C4-2B (cell line): Measurements from ENCODE around the gene TRPC4AP.

Experiments used
- H3K27ac ChIP-seq: fragments of 450-650 bp; 2 replicates; pipeline ENCODE4 v1.5.1; 2017
- ZFX ChIP-seq: fragments of 450-650 bp; IDR thresholded peaks from 2 replicates; pipeline ENCODE4 v1.6.1; 2017
- TF ChIP-seq, protein P1 (sequence below): fragments of 450-650 bp; conservative IDR thresholded peaks from 2 replicates; pipeline ENCODE4 v1.5.1; 2017; ENCODE audit warnings: mild to moderate bottlenecking

The TRPC4AP gene

DNA sequence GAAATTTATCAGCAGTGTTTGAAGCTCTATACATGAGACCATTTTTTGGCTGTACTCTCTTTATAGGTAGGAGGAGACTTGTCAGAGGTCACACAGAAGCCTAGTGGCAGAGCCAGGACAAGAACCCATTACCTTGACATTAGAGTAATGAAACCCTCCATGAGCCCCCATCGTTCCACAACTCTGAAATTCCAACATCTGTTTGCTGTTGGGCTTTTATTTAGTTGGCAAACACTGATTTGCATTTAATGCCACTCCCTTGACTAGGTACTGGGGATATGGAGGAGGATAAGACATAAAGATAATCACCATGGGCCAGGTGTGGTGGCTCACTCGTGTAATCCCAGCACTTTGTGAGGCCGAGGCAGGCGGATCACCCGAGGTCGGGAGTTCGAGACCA, 138.6 kb downstream of the TRPC4AP start:
- TF ChIP-seq ZFX = no peak
- TF ChIP-seq, protein P1, sequence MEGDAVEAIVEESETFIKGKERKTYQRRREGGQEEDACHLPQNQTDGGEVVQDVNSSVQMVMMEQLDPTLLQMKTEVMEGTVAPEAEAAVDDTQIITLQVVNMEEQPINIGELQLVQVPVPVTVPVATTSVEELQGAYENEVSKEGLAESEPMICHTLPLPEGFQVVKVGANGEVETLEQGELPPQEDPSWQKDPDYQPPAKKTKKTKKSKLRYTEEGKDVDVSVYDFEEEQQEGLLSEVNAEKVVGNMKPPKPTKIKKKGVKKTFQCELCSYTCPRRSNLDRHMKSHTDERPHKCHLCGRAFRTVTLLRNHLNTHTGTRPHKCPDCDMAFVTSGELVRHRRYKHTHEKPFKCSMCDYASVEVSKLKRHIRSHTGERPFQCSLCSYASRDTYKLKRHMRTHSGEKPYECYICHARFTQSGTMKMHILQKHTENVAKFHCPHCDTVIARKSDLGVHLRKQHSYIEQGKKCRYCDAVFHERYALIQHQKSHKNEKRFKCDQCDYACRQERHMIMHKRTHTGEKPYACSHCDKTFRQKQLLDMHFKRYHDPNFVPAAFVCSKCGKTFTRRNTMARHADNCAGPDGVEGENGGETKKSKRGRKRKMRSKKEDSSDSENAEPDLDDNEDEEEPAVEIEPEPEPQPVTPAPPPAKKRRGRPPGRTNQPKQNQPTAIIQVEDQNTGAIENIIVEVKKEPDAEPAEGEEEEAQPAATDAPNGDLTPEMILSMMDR = no peak
- peak overlapping the region; percentile 91 for H3K27ac ChIP-seq

- no peak overlapping the region for H3K27ac ChIP-seq
- no peak for TF ChIP-seq ZFX
- TF ChIP-seq, protein P1 = no peak
These were observed 139.9 kb downstream of the TRPC4AP start for GRCh38 chr20:34952671-34953070.
